ENCODE data around the gene ZNF319.

The ZNF319 gene

GRCh38 chr16:58027916-58028455, 27.5 kb upstream of the ZNF319 start:
- Mint-ChIP-seq H3K36me3 (no peaks in the 10 kb centered on the region), H3K4me3 (peak overlapping the region; percentile 41), H3K27me3 (no peaks in the 10 kb centered on the region), H3K9me3 (no peaks in the 10 kb centered on the region), H3K27ac (no peak overlapping the region), H3K4me1 (peaks cover 9% of the 10 kb centered on the region)

GRCh38 chr16:58027161-58027915, 26.9 kb upstream of the ZNF319 start:
- H3K27ac Mint-ChIP-seq, result no peak overlapping the region
- peaks cover 9% of the 10 kb centered on the region for H3K4me1 Mint-ChIP-seq
- H3K36me3 Mint-ChIP-seq, result no peaks in the 10 kb centered on the region
- H3K4me3 Mint-ChIP-seq, result no peak overlapping the region
- H3K27me3 Mint-ChIP-seq, result no peaks in the 10 kb centered on the region
- no peaks in the 10 kb centered on the region for H3K9me3 Mint-ChIP-seq

- H3K4me3 Mint-ChIP-seq, result peak overlapping the region; percentile 30
- peaks cover 9% of the 10 kb centered on the region for H3K4me1 Mint-ChIP-seq
- no peaks in the 10 kb centered on the region for H3K27me3 Mint-ChIP-seq
- H3K27ac Mint-ChIP-seq, result no peak overlapping the region
- no peaks in the 10 kb centered on the region for H3K9me3 Mint-ChIP-seq
- no peaks in the 10 kb centered on the region for H3K36me3 Mint-ChIP-seq
These were observed 26.3 kb upstream of the ZNF319 start for GRCh38 chr16:58026705-58027160.

- no peaks in the 10 kb centered on the region for H3K27me3 Mint-ChIP-seq
- no peaks in the 10 kb centered on the region for H3K9me3 Mint-ChIP-seq
- H3K27ac Mint-ChIP-seq, result no peak overlapping the region
- no peaks in the 10 kb centered on the region for H3K36me3 Mint-ChIP-seq
- peak overlapping the region; percentile 30 for H3K4me3 Mint-ChIP-seq
- peaks cover 9% of the 10 kb centered on the region for H3K4me1 Mint-ChIP-seq
These were observed 25.8 kb upstream of the ZNF319 start for GRCh38 chr16:58026139-58026704.

GRCh38 chr16:58025351-58026138, 25.1 kb upstream of the ZNF319 start, which contains the start of gene MMP15:
MMP15 (plus strand) TSS chr16:58025754; CDS start chr16:58026351, 597 bp downstream.
- H3K9me3 Mint-ChIP-seq, result no peaks in the 10 kb centered on the region
- H3K27me3 Mint-ChIP-seq, result no peaks in the 10 kb centered on the region
- H3K27ac Mint-ChIP-seq, result peak within 1 kb of the TSS; percentile 90
- H3K4me3 Mint-ChIP-seq, result peak within 1 kb of the TSS; percentile 93
- no peaks in the 10 kb centered on the region for H3K36me3 Mint-ChIP-seq
- peaks cover 14% of the 10 kb centered on the region for H3K4me1 Mint-ChIP-seq

GRCh38 chr16:58024486-58025350, 24.2 kb upstream of the ZNF319 start:
- H3K27me3 Mint-ChIP-seq, result no peaks in the 10 kb centered on the region
- no peaks in the 10 kb centered on the region for H3K9me3 Mint-ChIP-seq
- peak overlapping the region; percentile 93 for H3K4me3 Mint-ChIP-seq
- H3K27ac Mint-ChIP-seq, result peak overlapping the region; percentile 90
- H3K36me3 Mint-ChIP-seq, result no peaks in the 10 kb centered on the region
- H3K4me1 Mint-ChIP-seq, result peaks cover 18% of the 10 kb centered on the region

- Mint-ChIP-seq H3K9me3 (no peaks in the 10 kb centered on the region), H3K27me3 (no peaks in the 10 kb centered on the region), H3K27ac (no peak overlapping the region), H3K4me1 (peaks cover 18% of the 10 kb centered on the region), H3K4me3 (no peak overlapping the region), H3K36me3 (no peaks in the 10 kb centered on the region)
These were observed 22.3 kb upstream of the ZNF319 start for GRCh38 chr16:58022601-58023371.

- H3K9me3 Mint-ChIP-seq, result no peaks in the 10 kb centered on the region
- H3K4me1 Mint-ChIP-seq, result peaks cover 18% of the 10 kb centered on the region
- H3K36me3 Mint-ChIP-seq, result no peaks in the 10 kb centered on the region
- H3K27me3 Mint-ChIP-seq, result no peaks in the 10 kb centered on the region
- no peak overlapping the region for H3K4me3 Mint-ChIP-seq
- H3K27ac Mint-ChIP-seq, result no peak overlapping the region
These were observed 21.4 kb upstream of the ZNF319 start for GRCh38 chr16:58021661-58022551.

GRCh38 chr16:58020628-58021521, 20.4 kb upstream of the ZNF319 start:
- H3K27ac Mint-ChIP-seq, result peak overlapping the region; percentile 43
- H3K36me3 Mint-ChIP-seq, result no peaks in the 10 kb centered on the region
- H3K9me3 Mint-ChIP-seq, result no peaks in the 10 kb centered on the region
- no peaks in the 10 kb centered on the region for H3K27me3 Mint-ChIP-seq
- no peak overlapping the region for H3K4me3 Mint-ChIP-seq
- peaks cover 18% of the 10 kb centered on the region for H3K4me1 Mint-ChIP-seq

- H3K27me3 Mint-ChIP-seq, result no peaks in the 10 kb centered on the region
- H3K4me3 Mint-ChIP-seq, result no peak overlapping the region
- H3K36me3 Mint-ChIP-seq, result no peaks in the 10 kb centered on the region
- H3K4me1 Mint-ChIP-seq, result peaks cover 16% of the 10 kb centered on the region
- H3K9me3 Mint-ChIP-seq, result no peaks in the 10 kb centered on the region
- H3K27ac Mint-ChIP-seq, result peak overlapping the region; percentile 43
These were observed 19.5 kb upstream of the ZNF319 start for GRCh38 chr16:58019866-58020538.

- Mint-ChIP-seq H3K27ac (peak overlapping the region; percentile 30), H3K9me3 (no peaks in the 10 kb centered on the region), H3K27me3 (no peaks in the 10 kb centered on the region), H3K36me3 (no peaks in the 10 kb centered on the region), H3K4me1 (peaks cover 9% of the 10 kb centered on the region), H3K4me3 (no peak overlapping the region)
These were observed 18.3 kb upstream of the ZNF319 start for GRCh38 chr16:58018803-58019202.

- Mint-ChIP-seq H3K36me3 (no peaks in the 10 kb centered on the region), H3K27ac (no peak overlapping the region), H3K9me3 (no peaks in the 10 kb centered on the region), H3K4me3 (no peak overlapping the region), H3K4me1 (peaks cover 9% of the 10 kb centered on the region), H3K27me3 (no peaks in the 10 kb centered on the region)
These were observed 16.5 kb upstream of the ZNF319 start for GRCh38 chr16:58016840-58017446.
